ENCODE results near the gene FGF7.

- TF ChIP-seq POLR2A (IDR thresholded peaks at IDR 0.05) = no peak
- TF ChIP-seq, protein P1, sequence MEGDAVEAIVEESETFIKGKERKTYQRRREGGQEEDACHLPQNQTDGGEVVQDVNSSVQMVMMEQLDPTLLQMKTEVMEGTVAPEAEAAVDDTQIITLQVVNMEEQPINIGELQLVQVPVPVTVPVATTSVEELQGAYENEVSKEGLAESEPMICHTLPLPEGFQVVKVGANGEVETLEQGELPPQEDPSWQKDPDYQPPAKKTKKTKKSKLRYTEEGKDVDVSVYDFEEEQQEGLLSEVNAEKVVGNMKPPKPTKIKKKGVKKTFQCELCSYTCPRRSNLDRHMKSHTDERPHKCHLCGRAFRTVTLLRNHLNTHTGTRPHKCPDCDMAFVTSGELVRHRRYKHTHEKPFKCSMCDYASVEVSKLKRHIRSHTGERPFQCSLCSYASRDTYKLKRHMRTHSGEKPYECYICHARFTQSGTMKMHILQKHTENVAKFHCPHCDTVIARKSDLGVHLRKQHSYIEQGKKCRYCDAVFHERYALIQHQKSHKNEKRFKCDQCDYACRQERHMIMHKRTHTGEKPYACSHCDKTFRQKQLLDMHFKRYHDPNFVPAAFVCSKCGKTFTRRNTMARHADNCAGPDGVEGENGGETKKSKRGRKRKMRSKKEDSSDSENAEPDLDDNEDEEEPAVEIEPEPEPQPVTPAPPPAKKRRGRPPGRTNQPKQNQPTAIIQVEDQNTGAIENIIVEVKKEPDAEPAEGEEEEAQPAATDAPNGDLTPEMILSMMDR (IDR thresholded peaks at IDR 0.05) = no peak
These were observed 18.3 kb downstream of the FGF7 start for GRCh38 chr15:49441356-49441755.
